Osteocyte (in vitro differentiated cells): ENCODE results near the gene RSU1. TPM values are rescaled to one million over a fixed set of nuclear protein-coding genes. Genes with fewer than 3 reads are reported as not detected.

ENCODE experiments used
- DNase-seq: peaks from one replicate; pipeline ENCODE4 v3.0.0; 2021; ENCODE audit warnings: mixed read lengths; ENCODE audit not compliant: unreplicated experiment; ENCODE audit errors: extremely low spot score
- H3K27ac Mint-ChIP-seq: one replicate; pipeline ENCODE4 v1.8.0; 2021; ENCODE audit warnings: mild to moderate bottlenecking, mixed read lengths; ENCODE audit not compliant: unreplicated experiment
- H3K27me3 Mint-ChIP-seq: one replicate; pipeline ENCODE4 v1.8.0; 2021; ENCODE audit warnings: mixed read lengths; ENCODE audit not compliant: unreplicated experiment
- H3K36me3 Mint-ChIP-seq: one replicate; pipeline ENCODE4 v1.8.0; 2021; ENCODE audit warnings: mixed read lengths; ENCODE audit not compliant: unreplicated experiment
- H3K4me1 Mint-ChIP-seq: one replicate; pipeline ENCODE4 v1.8.0; 2021; ENCODE audit warnings: mixed read lengths; ENCODE audit not compliant: unreplicated experiment
- H3K4me3 Mint-ChIP-seq: one replicate; pipeline ENCODE4 v1.8.0; 2021; ENCODE audit warnings: mild to moderate bottlenecking, moderate library complexity, mixed read lengths; ENCODE audit not compliant: unreplicated experiment
- H3K9me3 Mint-ChIP-seq: one replicate; pipeline ENCODE4 v1.8.0; 2021; ENCODE audit warnings: mixed read lengths; ENCODE audit not compliant: unreplicated experiment
- CTCF ChIP-seq: fragments of 200-600 bp; sonication (generic); IDR thresholded peaks from 2 replicates; pipeline ENCODE4 v1.5.0; 2021; ENCODE audit warnings: antibody characterized with exemption, mild to moderate bottlenecking, moderate library complexity
- total RNA-seq: library from RNA; stranded (reverse); gene quantifications from 2 replicates; pipeline ENCODE4 v1.2.1, GENCODE V29; 2021

The RSU1 gene
- total RNA-seq, 1 donor from 2014 or later: 92.0 TPM

GRCh38 chr10:16698461-16698860, 118.8 kb downstream of the RSU1 start:
- no peaks in the 10 kb centered on the region for H3K27me3 Mint-ChIP-seq
- H3K4me3 Mint-ChIP-seq: no peak overlapping the region
- H3K36me3 Mint-ChIP-seq: peaks cover 7% of the 10 kb centered on the region
- H3K4me1 Mint-ChIP-seq: no peaks in the 10 kb centered on the region
- TF ChIP-seq CTCF: no peak
- H3K9me3 Mint-ChIP-seq: no peaks in the 10 kb centered on the region
- H3K27ac Mint-ChIP-seq: no peak overlapping the region
- no peak for DNase-seq

- peaks cover 11% of the 10 kb centered on the region for H3K36me3 Mint-ChIP-seq
- TF ChIP-seq CTCF: no peak
- no peak overlapping the region for H3K27ac Mint-ChIP-seq
- no peaks in the 10 kb centered on the region for H3K27me3 Mint-ChIP-seq
- no peak overlapping the region for H3K4me3 Mint-ChIP-seq
- no peak for DNase-seq
- no peaks in the 10 kb centered on the region for H3K4me1 Mint-ChIP-seq
- H3K9me3 Mint-ChIP-seq: no peaks in the 10 kb centered on the region
These were observed 126.8 kb downstream of the RSU1 start for GRCh38 chr10:16690417-16690816.

GRCh38 chr10:16689696-16690095, 127.5 kb downstream of the RSU1 start:
- no peaks in the 10 kb centered on the region for H3K9me3 Mint-ChIP-seq
- no peaks in the 10 kb centered on the region for H3K27me3 Mint-ChIP-seq
- peaks cover 11% of the 10 kb centered on the region for H3K36me3 Mint-ChIP-seq
- H3K4me3 Mint-ChIP-seq: no peak overlapping the region
- DNase-seq: no peak
- H3K27ac Mint-ChIP-seq: no peak overlapping the region
- TF ChIP-seq CTCF: no peak
- H3K4me1 Mint-ChIP-seq: no peaks in the 10 kb centered on the region

- Mint-ChIP-seq H3K4me3 (no peak overlapping the region), H3K4me1 (no peaks in the 10 kb centered on the region), H3K27me3 (no peaks in the 10 kb centered on the region), H3K27ac (no peak overlapping the region), H3K36me3 (peaks cover 8% of the 10 kb centered on the region), H3K9me3 (no peaks in the 10 kb centered on the region)
- TF ChIP-seq CTCF: no peak
- no peak for DNase-seq
These were observed 128.0 kb downstream of the RSU1 start for GRCh38 chr10:16689227-16689626.

- H3K36me3 Mint-ChIP-seq: peaks cover 5% of the 10 kb centered on the region
These were observed 130.9 kb downstream of the RSU1 start for GRCh38 chr10:16686054-16686902.

More at GRCh38 chr10:16686054-16686902, 130.9 kb downstream of the RSU1 start:
- no peak for DNase-seq
- no peak overlapping the region for H3K4me3 Mint-ChIP-seq
- TF ChIP-seq CTCF: no peak
- H3K9me3 Mint-ChIP-seq: no peaks in the 10 kb centered on the region
- no peak overlapping the region for H3K27ac Mint-ChIP-seq
- no peaks in the 10 kb centered on the region for H3K4me1 Mint-ChIP-seq
- H3K27me3 Mint-ChIP-seq: no peaks in the 10 kb centered on the region
